A549 (cell line): ENCODE measurements around the gene MAGEA10. TPM values are rescaled to one million over a fixed set of nuclear protein-coding genes. Genes with fewer than 3 reads are reported as not detected.

ENCODE experiments used
- ATAC-seq, 2 experiments: fragments of 200-7000 bp in 1 of 2; fragments of >200 bp in 1 of 2; cut with Nextera tagmentation in 1 of 2; cut with Tn5 transposase in 1 of 2; 3 replicates each; pipeline versions ENCODE4 v1.8.0 to v1.9.1; 2018 to 2020; ENCODE audit warnings: mild to moderate bottlenecking in 1 of 2, moderate library complexity in 1 of 2
- CTCF ChIA-PET: fragments of 300-600 bp; sonication (Branson Sonifier 250); formaldehyde crosslinking; extraction: SDS; loops from one replicate; lab custom pipeline; 2021; ENCODE audit warnings: antibody characterized with exemption, inconsistent platforms; lab: Yijun Ruan, JAX
- POLR2A ChIA-PET: fragments of 350-600 bp; formaldehyde crosslinking; extraction: SDS; loops from one replicate; lab custom pipeline; 2021; ENCODE audit warnings: antibody characterized with exemption, inconsistent platforms; lab: Yijun Ruan, JAX
- DNase-seq, 2 experiments: peaks; one replicate each; pipeline versions ENCODE4 v3.0.0 to v3.0.0-alpha.2; 2011 to 2016; ENCODE audit warnings: low read depth in 1 of 2, low spot score in 1 of 2
- FAIRE-seq: peaks from 2 replicates; lab custom pipeline; 2011; peaks lifted over from hg19 to GRCh38; lab: Jason Lieb, UNC
- H3K27ac ChIP-seq, 2 experiments: fragments of >200 bp; sonication (Bioruptor Twin); formaldehyde crosslinking; 3 replicates each; pipeline ENCODE4 v1.5.1; 2016 to 2017
- H3K4me1 ChIP-seq: fragments of >200 bp; sonication (Bioruptor Twin); formaldehyde crosslinking; 3 replicates; pipeline ENCODE4 v1.6.1; 2016
- H3K4me2 ChIP-seq: fragments of >200 bp; sonication (Bioruptor Twin); formaldehyde crosslinking; 3 replicates; pipeline ENCODE4 v1.6.1; 2016
- H3K4me3 ChIP-seq: fragments of >200 bp; sonication (Bioruptor Twin); formaldehyde crosslinking; 3 replicates; pipeline ENCODE4 v1.5.1; 2016
- H3K9me3 ChIP-seq: fragments of >200 bp; sonication (Bioruptor Twin); formaldehyde crosslinking; 3 replicates; pipeline ENCODE4 v1.6.1; 2016
- CEBPB ChIP-seq, 2 experiments: fragments of >200 bp in 1 of 2; sonication (Bioruptor Twin) in 1 of 2; formaldehyde crosslinking in 1 of 2; IDR thresholded peaks; 2 replicates each; pipeline ENCODE4 v1.6.1; 2012 to 2016
- CHD4 ChIP-seq: fragments of 200-600 bp; sonication (generic); IDR thresholded peaks from 2 replicates; pipeline ENCODE4 v1.6.1; 2016; ENCODE audit warnings: antibody characterized with exemption, mild to moderate bottlenecking, borderline replicate concordance
- E2F6 ChIP-seq: IDR thresholded peaks from 2 replicates; pipeline ENCODE4 v1.6.1; 2012; ENCODE audit warnings: low read depth, borderline replicate concordance
- EHF ChIP-seq: fragments of 250-450 bp; sonication (Bioruptor Pico); IDR thresholded peaks from 2 replicates; pipeline ENCODE4 v1.5.0; 2020; ENCODE audit warnings: mild to moderate bottlenecking
- EHMT2 ChIP-seq: fragments of 200-600 bp; sonication (generic); IDR thresholded peaks from 2 replicates; pipeline ENCODE4 v1.6.1; 2016; ENCODE audit warnings: antibody characterized with exemption, low read depth, mild to moderate bottlenecking, moderate library complexity
- FOSB ChIP-seq: fragments of 250-450 bp; sonication (Bioruptor Pico); IDR thresholded peaks from 2 replicates; pipeline ENCODE4 v1.5.0; 2020; ENCODE audit warnings: mild to moderate bottlenecking, moderate library complexity
- GATA3 ChIP-seq: IDR thresholded peaks from 2 replicates; pipeline ENCODE4 v1.6.1; 2012; ENCODE audit warnings: borderline replicate concordance
- HES2 ChIP-seq: fragments of >200 bp; sonication (Bioruptor Twin); formaldehyde crosslinking; IDR thresholded peaks from 2 replicates; pipeline ENCODE4 v1.6.1; 2016
- HMGXB4 ChIP-seq: fragments of 250-450 bp; sonication (Bioruptor Pico); IDR thresholded peaks from 2 replicates; pipeline ENCODE4 v1.5.0; 2021; ENCODE audit warnings: mild to moderate bottlenecking, moderate library complexity, borderline replicate concordance
- HOXB13 ChIP-seq: fragments of 250-450 bp; sonication (Bioruptor Pico); IDR thresholded peaks from 2 replicates; pipeline ENCODE4 v1.5.0; 2020; ENCODE audit warnings: low read depth, mild to moderate bottlenecking, moderate library complexity
- KDM1A ChIP-seq: fragments of 200-600 bp; sonication (generic); IDR thresholded peaks from 2 replicates; pipeline ENCODE4 v1.6.1; 2016; ENCODE audit warnings: low read depth, mild to moderate bottlenecking
- KDM5A ChIP-seq: fragments of 200-600 bp; sonication (generic); IDR thresholded peaks from 2 replicates; pipeline ENCODE4 v1.6.1; 2016; ENCODE audit warnings: antibody characterized with exemption, mild to moderate bottlenecking
- MAFK ChIP-seq: fragments of 450-650 bp; IDR thresholded peaks from 2 replicates; pipeline ENCODE4 v1.6.1; 2014; ENCODE audit not compliant: partially characterized antibody
- MYC ChIP-seq: IDR thresholded peaks from 2 replicates; pipeline ENCODE4 v1.6.1; 2012; ENCODE audit warnings: mild to moderate bottlenecking, inconsistent platforms, low read length, improper control_type of control experiment, borderline replicate concordance
- NFE2L2 ChIP-seq: fragments of 150-350 bp; conservative IDR thresholded peaks from 2 replicates; pipeline ENCODE4 v1.6.1; 2014; ENCODE audit warnings: low read length
- POLR2A ChIP-seq: IDR thresholded peaks from 2 replicates; pipeline ENCODE4 v1.6.1; 2012; ENCODE audit warnings: mild to moderate bottlenecking, low read length
- RAD21 ChIP-seq, 2 experiments: fragments of >200 bp in 1 of 2; sonication (Bioruptor Twin) in 1 of 2; formaldehyde crosslinking in 1 of 2; IDR thresholded peaks in 1 of 2; conservative IDR thresholded peaks in 1 of 2; 2 replicates in 1 of 2; 3 replicates in 1 of 2; pipeline ENCODE4 v1.6.1; 2012 to 2018; ENCODE audit warnings: inconsistent platforms in 1 of 2
- RARB ChIP-seq: fragments of 250-450 bp; sonication (Bioruptor Pico); IDR thresholded peaks from 2 replicates; pipeline ENCODE4 v1.8.0; 2021; ENCODE audit warnings: mild to moderate bottlenecking, moderate library complexity
- RNF2 ChIP-seq: fragments of 200-600 bp; sonication (generic); IDR thresholded peaks from 2 replicates; pipeline ENCODE4 v1.6.1; 2016; ENCODE audit warnings: low read depth, mild to moderate bottlenecking, antibody characterized with exemption, moderate library complexity, borderline replicate concordance
- SMC3 ChIP-seq: fragments of >200 bp; sonication (Bioruptor Twin); formaldehyde crosslinking; IDR thresholded peaks from 3 replicates; pipeline ENCODE4 v1.6.1; 2018; ENCODE audit warnings: inconsistent platforms
- TP53 ChIP-seq: fragments of 250-450 bp; sonication (Bioruptor Pico); IDR thresholded peaks from 2 replicates; pipeline ENCODE4 v1.5.0; 2021; ENCODE audit warnings: mild to moderate bottlenecking, moderate library complexity
- USF2 ChIP-seq: fragments of 450-650 bp; IDR thresholded peaks from 2 replicates; pipeline ENCODE4 v1.6.1; 2014; ENCODE audit warnings: antibody characterized with exemption
- ZC3H11A ChIP-seq: fragments of 450-650 bp; IDR thresholded peaks from 2 replicates; pipeline ENCODE4 v1.6.1; 2014; ENCODE audit warnings: antibody characterized with exemption, mild to moderate bottlenecking
- ZSCAN20 ChIP-seq: fragments of 250-450 bp; sonication (Bioruptor Pico); IDR thresholded peaks from 2 replicates; pipeline ENCODE4 v1.8.0; 2022; ENCODE audit warnings: mild to moderate bottlenecking, moderate library complexity
- WGBS: methylation state at CpG from one replicate; pipeline ENCODE4 v1.1.6; 2017; ENCODE audit errors: missing lambda C conversion rate; 5-methylcytosine and 5-hydroxymethylcytosine counted together
- polyA plus RNA-seq, 4 experiments: library from polyadenylated mRNA; depleted of rRNA in 3 of 4; stranded (reverse); fragments of >200 nt; fragmentation: RNase III in 1 of 4; extraction: RNeasy Plus Mini Kit Qiagen cat#74134 plus additional on column Dnase treatment in 1 of 4; gene quantifications; 2 replicates in 3 of 4; 3 replicates in 1 of 4; pipeline ENCODE4 v1.2.3, GENCODE V29; 2011 to 2017

Gene MAGEA10
- polyA plus RNA-seq, 2 of the 4 experiments (the other 2 are of a cell fraction), result 0.04 TPM; not detected in 1

GRCh38 chrX:152165033-152165743, 26.8 kb upstream of the MAGEA10 start:
- H3K27ac ChIP-seq, result no peak overlapping the region
- no peaks in the 10 kb centered on the region for H3K4me1 ChIP-seq
- 36% methylated on average over 2 of the region's 2 CpGs for WGBS
- ATAC-seq (no peak), DNase-seq (no peak), FAIRE-seq (no peak)
- POLR2A ChIA-PET, result no interaction called here
- CTCF ChIA-PET, result no interaction called here
- no peak overlapping the region for H3K4me3 ChIP-seq
- TF ChIP-seq MAFK (peak; percentile 50), USF2 (no peak), E2F6 (no peak)
- no peak overlapping the region for H3K4me2 ChIP-seq
- no peaks in the 10 kb centered on the region for H3K9me3 ChIP-seq

- no peak overlapping the region for H3K4me2 ChIP-seq
- ChIA-PET CTCF (no interaction called here), POLR2A (no interaction called here)
- no peaks in the 10 kb centered on the region for H3K9me3 ChIP-seq
- H3K27ac ChIP-seq, result no peak overlapping the region
- WGBS, result 37% methylated on average over 2 of the region's 2 CpGs
- H3K4me3 ChIP-seq, result no peak overlapping the region
- FAIRE-seq (no peak), ATAC-seq (no peak), DNase-seq (no peak)
- TF ChIP-seq CEBPB (IDR thresholded peaks at IDR 0.05) (no peak), RNF2 (no peak), HOXB13 (CRISPR knock-in tag) (no peak), GATA3 (no peak), CHD4 (no peak), POLR2A (no peak), TP53 (no peak), ZSCAN20 (no peak), RARB (CRISPR knock-in tag) (no peak), EHF (no peak)
- H3K4me1 ChIP-seq, result no peaks in the 10 kb centered on the region
These were observed 18.7 kb upstream of the MAGEA10 start for GRCh38 chrX:152157042-152157441.

- FAIRE-seq, result no peak
These were observed 17.5 kb upstream of the MAGEA10 start for GRCh38 chrX:152155766-152156310.

More at GRCh38 chrX:152155766-152156310, 17.5 kb upstream of the MAGEA10 start:
- 34% methylated on average over 2 of the region's 2 CpGs for WGBS
- POLR2A ChIA-PET, result no interaction called here
- Histone ChIP-seq H3K4me2 (no peak overlapping the region), H3K27ac (no peak overlapping the region), H3K4me1 (no peaks in the 10 kb centered on the region), H3K9me3 (no peaks in the 10 kb centered on the region), H3K4me3 (no peak overlapping the region)
- TF ChIP-seq FOSB (CRISPR knock-in tag), result no peak
- TF ChIP-seq RARB (CRISPR knock-in tag), result no peak
- TF ChIP-seq RAD21 (conservative IDR thresholded peaks at IDR 0.05 in 1 of 2, IDR thresholded peaks at IDR 0.05 in 1 of 2), result no peak
- TF ChIP-seq EHMT2, result no peak
- TF ChIP-seq NFE2L2, result no peak
- TF ChIP-seq HMGXB4, result no peak
- TF ChIP-seq KDM5A, result no peak
- TF ChIP-seq EHF, result no peak
- TF ChIP-seq SMC3, result no peak
- no peak for TF ChIP-seq POLR2A
- no peak for TF ChIP-seq HES2
- no peak for TF ChIP-seq MYC
- TF ChIP-seq KDM1A, result no peak
- TF ChIP-seq ZC3H11A, result no peak
- ATAC-seq, result no peak
- CTCF ChIA-PET, result no interaction called here
- no peak for DNase-seq
